Testis (tissue), 5 donors: Measurements from ENCODE around the gene COL5A2. TPM values are rescaled to one million over a fixed set of nuclear protein-coding genes. Genes with fewer than 3 reads are reported as not detected.
A peak's percentile ranks its signal among the peaks of the same experiment; 100 is the strongest.

Experiments
- DNase-seq: peaks from one replicate; pipeline ENCODE4 v3.0.0-alpha.2; 2019
- H3K27ac ChIP-seq, 2 donors: fragments of 200-600 bp; sonication (generic); one replicate each; pipeline ENCODE4 v1.5.1; 2019
- H3K27me3 ChIP-seq: fragments of 200-600 bp; sonication (generic); one replicate; pipeline ENCODE4 v1.5.1; 2019
- H3K36me3 ChIP-seq: fragments of 200-600 bp; sonication (generic); one replicate; pipeline ENCODE4 v1.5.1; 2017; ENCODE audit warnings: low read depth; ENCODE audit errors: missing control alignments
- H3K4me1 ChIP-seq: fragments of 200-600 bp; sonication (generic); one replicate; pipeline ENCODE4 v1.5.1; 2019
- H3K4me3 ChIP-seq, 2 donors: fragments of 200-600 bp; sonication (generic); one replicate each; pipeline ENCODE4 v1.5.1; 2017 to 2019
- H3K9me3 ChIP-seq: fragments of 200-600 bp; sonication (generic); one replicate; pipeline ENCODE4 v1.5.1; 2017
- POLR2A ChIP-seq: fragments of 450-650 bp; IDR thresholded peaks from one replicate; pipeline ENCODE4 v1.6.1; 2017; ENCODE audit warnings: antibody characterized with exemption, mild to moderate bottlenecking, moderate library complexity
- WGBS, 2 donors: methylation state at CpG; one replicate each; pipeline ENCODE4 v1.1.5; 2018; 5-methylcytosine and 5-hydroxymethylcytosine counted together
- intact Hi-C: fragments of 100-400 bp; cut with DNase I; formaldehyde crosslinking; loops from one replicate; pipeline ENCODE4 v1.15.1; 2023; ENCODE audit warnings: low total_unique reads
- long read RNA-seq, 2 donors: transcript quantifications; one replicate each; lab custom pipeline, GENCODE V29; 2026
- polyA plus RNA-seq: library from polyadenylated mRNA; stranded (reverse); fragments of 350-450 nt; fragmentation: Illumina TruSeq; extraction: RNeasy Lipid Tissue Mini Kit (QIAGEN cat#74804); gene quantifications from one replicate; pipeline ENCODE4 v1.2.3, GENCODE V29; 2014; ENCODE audit warnings: low read depth, low replicate concordance; ENCODE audit not compliant: insufficient read depth
- total RNA-seq, 2 donors: library from RNA; depleted of rRNA; stranded (reverse); fragments of >200 nt; gene quantifications; one replicate each; pipeline ENCODE4 v1.2.3, GENCODE V29; 2016
- TF ChIP-seq, protein P1 (sequence below), 3 experiments: fragments of 450-650 bp in 2 of 3; fragments of 200-600 bp in 1 of 3; sonication (generic) in 1 of 3; IDR thresholded peaks; one replicate each; pipeline ENCODE4 v1.5.1; 2016 to 2019; ENCODE audit warnings: antibody characterized with exemption in 3 of 3, mild to moderate bottlenecking in 2 of 3, moderate library complexity in 1 of 3

The COL5A2 gene
- total RNA-seq (10 to 100 TPM; 12.9 to 15.7 TPM), polyA plus RNA-seq (24.7 TPM)
- long read RNA-seq, donor 1, full-length matches to known transcripts: 1 of 1 reads
- long read RNA-seq, donor 1, partial matches to known transcripts: 0 of 1 reads
- long read RNA-seq, donor 1, other reads (novel, unspliced or antisense): 0 of 1 reads
- long read RNA-seq, donor 2, full-length matches to known transcripts: 3 of 3 reads
- long read RNA-seq, donor 2, partial matches to known transcripts: 0 of 3 reads
- long read RNA-seq, donor 2, other reads (novel, unspliced or antisense): 0 of 3 reads

DNA sequence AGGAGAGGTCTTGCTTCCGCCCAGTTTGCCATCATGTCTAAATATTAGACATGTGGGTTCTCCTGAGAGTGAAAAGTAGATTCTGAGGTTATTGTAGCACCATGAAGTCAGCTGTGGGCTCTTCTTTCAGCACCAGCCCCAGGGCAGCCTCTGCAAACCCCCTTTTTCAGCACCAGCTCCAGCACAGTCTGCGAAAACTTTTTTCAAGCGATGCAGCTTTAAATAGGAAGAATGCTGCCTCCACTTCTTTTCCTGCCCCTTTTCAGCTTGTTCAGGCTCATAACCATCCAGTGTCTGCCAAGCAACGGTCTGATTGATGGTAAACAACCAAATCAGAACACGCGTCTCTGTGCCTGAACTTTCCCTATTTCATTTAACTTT is at the start of gene COL5A2:
Gene COL5A2 (minus strand): TSS at position 192 of the 381 bp plus-strand sequence. CDS start 157 bp downstream, at position 35.
- Histone ChIP-seq H3K27ac (peak within 1 kb of the TSS; percentile 6 to 78), H3K36me3 (no peaks in the 10 kb centered on the region), H3K27me3 (no peaks in the 10 kb centered on the region), H3K9me3 (no peaks in the 10 kb centered on the region), H3K4me1 (no peaks in the 10 kb centered on the region), H3K4me3 (peak within 1 kb of the TSS; percentile 43 to 52)
- peak; percentile 61 for DNase-seq
- intact Hi-C loops: no loop called here
- WGBS, 2 donors: 7 to 8% methylated on average over 6 of the region's 6 CpGs
- TF ChIP-seq, protein P1, sequence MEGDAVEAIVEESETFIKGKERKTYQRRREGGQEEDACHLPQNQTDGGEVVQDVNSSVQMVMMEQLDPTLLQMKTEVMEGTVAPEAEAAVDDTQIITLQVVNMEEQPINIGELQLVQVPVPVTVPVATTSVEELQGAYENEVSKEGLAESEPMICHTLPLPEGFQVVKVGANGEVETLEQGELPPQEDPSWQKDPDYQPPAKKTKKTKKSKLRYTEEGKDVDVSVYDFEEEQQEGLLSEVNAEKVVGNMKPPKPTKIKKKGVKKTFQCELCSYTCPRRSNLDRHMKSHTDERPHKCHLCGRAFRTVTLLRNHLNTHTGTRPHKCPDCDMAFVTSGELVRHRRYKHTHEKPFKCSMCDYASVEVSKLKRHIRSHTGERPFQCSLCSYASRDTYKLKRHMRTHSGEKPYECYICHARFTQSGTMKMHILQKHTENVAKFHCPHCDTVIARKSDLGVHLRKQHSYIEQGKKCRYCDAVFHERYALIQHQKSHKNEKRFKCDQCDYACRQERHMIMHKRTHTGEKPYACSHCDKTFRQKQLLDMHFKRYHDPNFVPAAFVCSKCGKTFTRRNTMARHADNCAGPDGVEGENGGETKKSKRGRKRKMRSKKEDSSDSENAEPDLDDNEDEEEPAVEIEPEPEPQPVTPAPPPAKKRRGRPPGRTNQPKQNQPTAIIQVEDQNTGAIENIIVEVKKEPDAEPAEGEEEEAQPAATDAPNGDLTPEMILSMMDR (IDR thresholded peaks at IDR 0.05): no peak
- TF ChIP-seq POLR2A: no peak

DNA sequence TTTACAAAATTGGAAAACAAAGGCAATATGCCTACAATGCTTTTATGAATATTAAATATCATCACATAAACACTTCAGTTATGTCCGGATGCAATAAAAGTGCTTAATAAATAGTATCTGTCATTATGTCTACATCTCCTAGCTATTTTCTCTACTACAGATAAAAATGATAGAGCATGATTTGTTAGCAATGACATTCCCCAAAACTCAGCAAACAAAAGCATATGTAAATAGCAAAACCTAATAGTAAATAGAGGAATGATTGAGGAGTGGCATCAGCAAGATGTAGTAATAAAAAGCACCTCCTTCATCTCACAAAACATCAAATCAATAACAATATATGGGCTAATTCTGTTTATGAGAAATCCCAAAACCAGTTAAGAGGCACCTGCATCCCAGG is 46.5 kb upstream of the COL5A2 start:
- WGBS, 2 donors: 88 to 96% methylated on average over 1 of the region's 1 CpG
- Histone ChIP-seq H3K9me3 (no peaks in the 10 kb centered on the region), H3K36me3 (no peaks in the 10 kb centered on the region), H3K27ac (no peak overlapping the region), H3K27me3 (no peaks in the 10 kb centered on the region), H3K4me1 (no peaks in the 10 kb centered on the region), H3K4me3 (no peak overlapping the region)
- TF ChIP-seq POLR2A: no peak
- TF ChIP-seq, protein P1 (IDR thresholded peaks at IDR 0.05): no peak
- intact Hi-C loops: no loop called here
- DNase-seq: no peak

DNA sequence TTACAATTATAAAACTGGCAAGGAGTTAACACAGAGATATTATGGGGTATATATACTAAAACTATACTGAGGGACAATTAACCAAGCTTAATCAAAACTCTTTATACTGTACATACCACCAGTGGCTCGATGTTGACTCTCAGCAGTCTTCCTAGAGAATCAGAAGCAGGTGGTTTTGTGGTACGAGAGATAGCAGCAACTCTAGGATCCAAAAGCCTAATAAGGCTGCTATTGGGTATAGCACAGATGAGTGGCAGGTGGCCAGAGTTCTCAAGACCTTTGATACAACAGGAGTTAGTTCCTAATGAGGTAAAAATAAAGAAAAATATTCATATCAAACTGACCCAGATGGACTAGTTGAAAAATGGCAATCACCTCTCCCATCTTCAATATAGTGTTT is 45.5 kb upstream of the COL5A2 start:
- H3K27ac ChIP-seq: no peak overlapping the region
- no peaks in the 10 kb centered on the region for H3K4me1 ChIP-seq
- no peaks in the 10 kb centered on the region for H3K27me3 ChIP-seq
- intact Hi-C loops: no loop called here
- WGBS, 2 donors: 87 to 89% methylated on average over 2 of the region's 2 CpGs
- no peak overlapping the region for H3K4me3 ChIP-seq
- DNase-seq: no peak
- TF ChIP-seq, protein P1 (IDR thresholded peaks at IDR 0.05): no peak
- TF ChIP-seq POLR2A: no peak
- H3K9me3 ChIP-seq: no peaks in the 10 kb centered on the region
- no peaks in the 10 kb centered on the region for H3K36me3 ChIP-seq

DNA sequence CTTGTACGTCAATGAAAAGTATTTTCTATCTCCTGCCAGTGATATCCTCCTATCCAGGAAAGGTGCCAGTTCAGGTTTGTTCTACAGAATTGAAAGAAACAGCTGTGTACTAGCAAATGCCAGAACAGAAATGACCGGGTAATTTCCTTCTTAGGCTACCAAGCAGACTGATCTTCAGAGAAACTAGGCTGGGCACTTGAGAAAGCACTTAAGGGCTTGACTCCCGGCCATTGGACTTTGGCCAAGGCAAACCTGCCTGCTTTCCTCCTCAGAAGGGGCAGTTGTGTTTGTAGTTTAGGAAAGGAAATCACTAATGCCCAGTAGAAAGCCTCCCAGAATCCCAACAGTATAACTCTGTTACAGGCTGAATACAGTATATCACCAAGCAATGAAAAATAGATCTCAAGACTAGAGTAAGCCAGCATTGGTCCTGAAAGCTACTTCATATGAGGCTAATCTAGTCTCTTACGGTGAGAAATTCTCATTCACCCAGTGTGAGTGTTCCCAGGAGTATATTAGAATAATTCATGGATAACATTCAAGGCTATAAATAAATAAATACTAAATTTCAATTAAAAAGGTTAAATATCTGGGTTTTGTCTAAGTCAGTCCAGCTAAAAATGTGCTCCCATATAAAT is 43.0 kb upstream of the COL5A2 start:
- H3K9me3 ChIP-seq: no peaks in the 10 kb centered on the region
- no peaks in the 10 kb centered on the region for H3K36me3 ChIP-seq
- H3K4me3 ChIP-seq: no peak overlapping the region
- no peaks in the 10 kb centered on the region for H3K4me1 ChIP-seq
- intact Hi-C loops: no loop called here
- no peak for TF ChIP-seq POLR2A
- TF ChIP-seq, protein P1 (IDR thresholded peaks at IDR 0.05): no peak
- H3K27ac ChIP-seq: no peak overlapping the region
- DNase-seq: no peak
- WGBS, 2 donors: 46 to 57% methylated on average over 4 of the region's 4 CpGs
- H3K27me3 ChIP-seq: no peaks in the 10 kb centered on the region
